Transverse colon (tissue), 4 donors: ENCODE data around the gene RAB19. TPM values are rescaled to one million over a fixed set of nuclear protein-coding genes. Genes with fewer than 3 reads are reported as not detected.

Experiments
- DNase-seq: peaks from one replicate; pipeline ENCODE4 v3.0.0-alpha.2; 2019
- H3K27ac ChIP-seq, 4 donors: fragments of 200-600 bp; sonication (generic); 2 replicates each; pipeline ENCODE4 v1.5.1; 2016 to 2018; ENCODE audit warnings: inconsistent platforms in 4 of 4
- H3K27me3 ChIP-seq: fragments of 200-600 bp; sonication (generic); 2 replicates; pipeline ENCODE4 v1.5.1; 2017; ENCODE audit warnings: inconsistent platforms
- H3K36me3 ChIP-seq, 4 donors: fragments of 200-600 bp; sonication (generic); 2 replicates each; pipeline ENCODE4 v1.5.1; 2017 to 2019; ENCODE audit warnings: inconsistent platforms in 4 of 4
- H3K4me1 ChIP-seq, 4 donors: fragments of 200-600 bp; sonication (generic); 2 replicates each; pipeline ENCODE4 v1.5.1; 2017 to 2020; ENCODE audit warnings: inconsistent platforms in 4 of 4
- H3K4me3 ChIP-seq, 4 donors: fragments of 200-600 bp; sonication (generic); 1 replicate in 1 of 4; 2 replicates in 3 of 4; pipeline versions ENCODE4 v1.5.1 to v1.6.1; 2017 to 2019; ENCODE audit warnings: inconsistent platforms in 4 of 4
- H3K9me3 ChIP-seq, 2 donors: fragments of 200-600 bp; sonication (generic); 2 replicates each; pipeline ENCODE4 v1.5.1; 2017 to 2019; ENCODE audit warnings: inconsistent platforms in 2 of 2
- CTCF ChIP-seq, 5 experiments: fragments of 200-600 bp in 3 of 5; fragments of 450-650 bp in 2 of 5; sonication (generic) in 3 of 5; IDR thresholded peaks; 1 replicate in 2 of 5; 2 replicates in 3 of 5; pipeline ENCODE4 v1.5.1; 2016 to 2017; ENCODE audit warnings: antibody characterized with exemption in 5 of 5, inconsistent platforms in 3 of 5, mild to moderate bottlenecking in 2 of 5, moderate library complexity in 1 of 5
- EP300 ChIP-seq: sonication (generic); formaldehyde crosslinking; IDR thresholded peaks from one replicate; pipeline ENCODE4 v1.6.1; 2017; ENCODE audit warnings: antibody characterized with exemption, low read depth
- POLR2A ChIP-seq: fragments of 450-650 bp; IDR thresholded peaks from one replicate; pipeline ENCODE4 v1.6.1; 2016; ENCODE audit warnings: antibody characterized with exemption, mild to moderate bottlenecking, moderate library complexity
- POLR2AphosphoS5 ChIP-seq, 3 donors: sonication (generic); formaldehyde crosslinking; IDR thresholded peaks; one replicate each; pipeline ENCODE4 v1.6.1; 2016; ENCODE audit warnings: antibody characterized with exemption in 3 of 3
- WGBS, 2 donors: methylation state at CpG; one replicate each; pipeline ENCODE4 v1.1.5; 2018; ENCODE audit warnings: low coverage in 1 of 2; 5-methylcytosine and 5-hydroxymethylcytosine counted together
- in situ Hi-C, 4 donors: fragments of 200-750 bp; cut with MboI; loops; one replicate each; pipeline versions ENCODE4 v1.15.0 to v1.15.1; 2017; ENCODE audit warnings: low sequenced_read_pairs in 3 of 4, low pct_ligation_motif_present in 1 of 4, low pct_unique_long_range_greater_than_20kb in 1 of 4
- intact Hi-C: fragments of 100-400 bp; cut with DNase I; formaldehyde crosslinking; loops from one replicate; pipeline ENCODE4 v1.15.1; 2023; ENCODE audit warnings: low total_unique reads
- total RNA-seq, 4 donors: library from RNA; depleted of rRNA; stranded (reverse); fragments of >200 nt; gene quantifications; one replicate each; pipeline ENCODE4 v1.1.0, GENCODE V29; 2016

RAB19 gene
- total RNA-seq, 4 donors from 2014 or later = 10.3 to 87.9 (median 18.9) TPM

- H3K4me1 ChIP-seq = peaks cover 0 to 10% (median 3%) of the 10 kb centered on the region in 4 donors
- no peaks in the 10 kb centered on the region for H3K27me3 ChIP-seq
- no peaks in the 10 kb centered on the region for H3K9me3 ChIP-seq
- H3K27ac ChIP-seq = no peak overlapping the region
- H3K36me3 ChIP-seq = peaks cover 0 to 13% (median 2%) of the 10 kb centered on the region in 4 donors
- intact Hi-C loops (no loop called here), in situ Hi-C loops (no loop called here)
- no peak overlapping the region for H3K4me3 ChIP-seq
- DNase-seq = no peak
- WGBS, 2 donors = 83 to 93% methylated on average over 4 to 6 of the region's 6 CpGs
- TF ChIP-seq CTCF (IDR thresholded peaks at IDR 0.05) (no peak), EP300 (no peak), POLR2AphosphoS5 (IDR thresholded peaks at IDR 0.05) (no peak), POLR2A (no peak)
These were observed 43.1 kb upstream of the RAB19 start for GRCh38 chr7:140360697-140361229.

GRCh38 chr7:140364819-140365218 lies 39.0 kb upstream of the RAB19 start:
- TF ChIP-seq POLR2A (no peak), CTCF (IDR thresholded peaks at IDR 0.05) (no peak), EP300 (no peak), POLR2AphosphoS5 (IDR thresholded peaks at IDR 0.05) (no peak)
- Histone ChIP-seq H3K4me1 (peaks cover 0 to 20% (median 11%) of the 10 kb centered on the region in 4 donors), H3K27me3 (no peaks in the 10 kb centered on the region), H3K27ac (peak overlapping the region in 2 of 4 donors; percentile 34 to 48), H3K4me3 (no peak overlapping the region), H3K36me3 (no peaks in the 10 kb centered on the region), H3K9me3 (no peaks in the 10 kb centered on the region)
- in situ Hi-C loops (no loop called here), intact Hi-C loops (no loop called here)
- no peak for DNase-seq
- 67% methylated on average over 3 of the region's 3 CpGs for WGBS, 2 donors

GRCh38 chr7:140367528-140367927 lies 36.3 kb upstream of the RAB19 start:
- peaks cover 0 to 20% (median 11%) of the 10 kb centered on the region in 4 donors for H3K4me1 ChIP-seq
- no peak overlapping the region for H3K4me3 ChIP-seq
- in situ Hi-C loops = no loop called here
- DNase-seq = no peak
- no peaks in the 10 kb centered on the region for H3K36me3 ChIP-seq
- WGBS, 2 donors = 87 to 90% methylated on average over 7 to 9 of the region's 9 CpGs
- no peak overlapping the region for H3K27ac ChIP-seq
- H3K9me3 ChIP-seq = no peaks in the 10 kb centered on the region
- intact Hi-C loops = no loop called here
- TF ChIP-seq CTCF (IDR thresholded peaks at IDR 0.05) (no peak), POLR2AphosphoS5 (IDR thresholded peaks at IDR 0.05) (no peak), POLR2A (no peak), EP300 (no peak)
- H3K27me3 ChIP-seq = no peaks in the 10 kb centered on the region

- in situ Hi-C loops (no loop called here), intact Hi-C loops (no loop called here)
- WGBS, 2 donors = 90 to 91% methylated on average over 4 of the region's 4 CpGs
- DNase-seq = no peak
- Histone ChIP-seq H3K27me3 (no peaks in the 10 kb centered on the region), H3K4me1 (peaks cover 0 to 20% (median 11%) of the 10 kb centered on the region in 4 donors), H3K9me3 (no peaks in the 10 kb centered on the region), H3K4me3 (no peak overlapping the region), H3K36me3 (no peaks in the 10 kb centered on the region), H3K27ac (no peak overlapping the region)
- TF ChIP-seq CTCF (IDR thresholded peaks at IDR 0.05) (no peak), POLR2A (no peak), EP300 (no peak), POLR2AphosphoS5 (IDR thresholded peaks at IDR 0.05) (no peak)
These were observed 34.6 kb upstream of the RAB19 start for GRCh38 chr7:140369294-140369693.
